Activated naive CD8-positive, alpha-beta T cell (primary cell): ENCODE data around the gene UGT8.
"Not testable (repeated sequence)": the region's sequence is repeated elsewhere in the genome, so short reads cannot be mapped to it uniquely, and the experiment has no call there.

Experiments used
- H3K27ac Mint-ChIP-seq: one replicate; pipeline ENCODE4 v1.8.0; 2021; ENCODE audit warnings: mixed read lengths
- H3K27me3 Mint-ChIP-seq: one replicate; pipeline ENCODE4 v1.8.0; 2021; ENCODE audit warnings: mixed read lengths
- H3K36me3 Mint-ChIP-seq: one replicate; pipeline ENCODE4 v1.8.0; 2021; ENCODE audit warnings: mixed read lengths
- H3K4me1 Mint-ChIP-seq: one replicate; pipeline ENCODE4 v1.8.0; 2021; ENCODE audit warnings: low read depth, mixed read lengths
- H3K4me3 Mint-ChIP-seq: one replicate; pipeline ENCODE4 v1.8.0; 2021; ENCODE audit warnings: mild to moderate bottlenecking, mixed read lengths
- H3K9me3 Mint-ChIP-seq: one replicate; pipeline ENCODE4 v1.8.0; 2021; ENCODE audit warnings: low read depth, mixed read lengths

UGT8 gene

GRCh38 chr4:114653675-114654074, 55.1 kb downstream of the UGT8 start:
- peaks cover 7% of the 10 kb centered on the region for H3K27me3 Mint-ChIP-seq
- no peak overlapping the region for H3K4me3 Mint-ChIP-seq
- H3K27ac Mint-ChIP-seq: no peak overlapping the region
- no peaks in the 10 kb centered on the region for H3K4me1 Mint-ChIP-seq
- no peaks in the 10 kb centered on the region for H3K9me3 Mint-ChIP-seq
- H3K36me3 Mint-ChIP-seq: no peaks in the 10 kb centered on the region

GRCh38 chr4:114654592-114654991, 56.0 kb downstream of the UGT8 start:
- no peak overlapping the region for H3K27ac Mint-ChIP-seq
- no peak overlapping the region for H3K4me3 Mint-ChIP-seq
- no peaks in the 10 kb centered on the region for H3K9me3 Mint-ChIP-seq
- H3K36me3 Mint-ChIP-seq: no peaks in the 10 kb centered on the region
- peaks cover 11% of the 10 kb centered on the region for H3K27me3 Mint-ChIP-seq
- H3K4me1 Mint-ChIP-seq: no peaks in the 10 kb centered on the region

GRCh38 chr4:114658179-114658578, 59.6 kb downstream of the UGT8 start:
- Mint-ChIP-seq H3K36me3 (no peaks in the 10 kb centered on the region), H3K4me1 (no peaks in the 10 kb centered on the region), H3K9me3 (no peaks in the 10 kb centered on the region), H3K27me3 (peaks cover 11% of the 10 kb centered on the region), H3K27ac (no peak overlapping the region), H3K4me3 (no peak overlapping the region)

GRCh38 chr4:114658776-114659175, 60.2 kb downstream of the UGT8 start:
- Mint-ChIP-seq H3K27ac (no peak overlapping the region), H3K36me3 (no peaks in the 10 kb centered on the region), H3K27me3 (peaks cover 11% of the 10 kb centered on the region), H3K4me1 (no peaks in the 10 kb centered on the region), H3K9me3 (no peaks in the 10 kb centered on the region), H3K4me3 (no peak overlapping the region)

GRCh38 chr4:114659386-114660008, 60.9 kb downstream of the UGT8 start:
- no peak overlapping the region for H3K27ac Mint-ChIP-seq
- H3K27me3 Mint-ChIP-seq: peaks cover 12% of the 10 kb centered on the region
- no peaks in the 10 kb centered on the region for H3K9me3 Mint-ChIP-seq
- no peak overlapping the region for H3K4me3 Mint-ChIP-seq
- no peaks in the 10 kb centered on the region for H3K4me1 Mint-ChIP-seq
- H3K36me3 Mint-ChIP-seq: no peaks in the 10 kb centered on the region

GRCh38 chr4:114663083-114663482, 64.5 kb downstream of the UGT8 start:
- Mint-ChIP-seq H3K36me3 (no peaks in the 10 kb centered on the region), H3K9me3 (no peaks in the 10 kb centered on the region), H3K4me1 (no peaks in the 10 kb centered on the region), H3K27me3 (peaks cover 14% of the 10 kb centered on the region), H3K4me3 (no peak overlapping the region), H3K27ac (no peak overlapping the region)

- Mint-ChIP-seq H3K27ac (no peak overlapping the region), H3K36me3 (no peaks in the 10 kb centered on the region), H3K9me3 (no peaks in the 10 kb centered on the region), H3K4me3 (no peak overlapping the region), H3K27me3 (peaks cover 16% of the 10 kb centered on the region), H3K4me1 (no peaks in the 10 kb centered on the region)
Observed at GRCh38 chr4:114668577-114668976, 70.0 kb downstream of the UGT8 start.

- not testable (repeated sequence) for H3K27ac Mint-ChIP-seq
- H3K27me3 Mint-ChIP-seq: peaks cover 15% of the 10 kb centered on the region
Observed at GRCh38 chr4:114670733-114671132, 72.1 kb downstream of the UGT8 start.

GRCh38 chr4:114673306-114673705, 74.7 kb downstream of the UGT8 start:
- H3K4me1 Mint-ChIP-seq: no peaks in the 10 kb centered on the region
- no peak overlapping the region for H3K27ac Mint-ChIP-seq
- no peaks in the 10 kb centered on the region for H3K36me3 Mint-ChIP-seq
- H3K4me3 Mint-ChIP-seq: no peak overlapping the region
- H3K27me3 Mint-ChIP-seq: peaks cover 8% of the 10 kb centered on the region
- H3K9me3 Mint-ChIP-seq: no peaks in the 10 kb centered on the region

More at GRCh38 chr4:114670733-114671132, 72.1 kb downstream of the UGT8 start:
- H3K36me3 Mint-ChIP-seq, H3K4me3 Mint-ChIP-seq, H3K4me1 Mint-ChIP-seq, H3K9me3 Mint-ChIP-seq: not testable (repeated sequence)

- Mint-ChIP-seq H3K4me1 (no peaks in the 10 kb centered on the region), H3K27ac (no peak overlapping the region), H3K4me3 (no peak overlapping the region), H3K9me3 (no peaks in the 10 kb centered on the region), H3K36me3 (no peaks in the 10 kb centered on the region), H3K27me3 (peaks cover 8% of the 10 kb centered on the region)
Observed at GRCh38 chr4:114674080-114674479, 75.5 kb downstream of the UGT8 start.

- peaks cover 3% of the 10 kb centered on the region for H3K27me3 Mint-ChIP-seq
- H3K4me1 Mint-ChIP-seq: no peaks in the 10 kb centered on the region
- H3K36me3 Mint-ChIP-seq: no peaks in the 10 kb centered on the region
- H3K27ac Mint-ChIP-seq: no peak overlapping the region
- H3K4me3 Mint-ChIP-seq: no peak overlapping the region
- H3K9me3 Mint-ChIP-seq: no peaks in the 10 kb centered on the region
Observed at GRCh38 chr4:114677346-114677979, 78.9 kb downstream of the UGT8 start.

GRCh38 chr4:114684462-114684861, 85.9 kb downstream of the UGT8 start:
- no peaks in the 10 kb centered on the region for H3K9me3 Mint-ChIP-seq
- no peaks in the 10 kb centered on the region for H3K36me3 Mint-ChIP-seq
- no peak overlapping the region for H3K4me3 Mint-ChIP-seq
- no peaks in the 10 kb centered on the region for H3K4me1 Mint-ChIP-seq
- H3K27ac Mint-ChIP-seq: no peak overlapping the region
- peaks cover 4% of the 10 kb centered on the region for H3K27me3 Mint-ChIP-seq

GRCh38 chr4:114688059-114688458, 89.5 kb downstream of the UGT8 start:
- H3K4me3 Mint-ChIP-seq: no peak overlapping the region
- H3K27me3 Mint-ChIP-seq: peaks cover 7% of the 10 kb centered on the region
- no peaks in the 10 kb centered on the region for H3K36me3 Mint-ChIP-seq

GRCh38 chr4:114690571-114690970, 92.0 kb downstream of the UGT8 start:
- H3K27ac Mint-ChIP-seq: no peak overlapping the region
- no peaks in the 10 kb centered on the region for H3K36me3 Mint-ChIP-seq
- H3K27me3 Mint-ChIP-seq: peaks cover 7% of the 10 kb centered on the region
- H3K9me3 Mint-ChIP-seq: no peaks in the 10 kb centered on the region
- no peak overlapping the region for H3K4me3 Mint-ChIP-seq
- no peaks in the 10 kb centered on the region for H3K4me1 Mint-ChIP-seq

More at GRCh38 chr4:114688059-114688458, 89.5 kb downstream of the UGT8 start:
- no peaks in the 10 kb centered on the region for H3K9me3 Mint-ChIP-seq
- H3K4me1 Mint-ChIP-seq: no peaks in the 10 kb centered on the region
- no peak overlapping the region for H3K27ac Mint-ChIP-seq

- Mint-ChIP-seq H3K4me1 (no peaks in the 10 kb centered on the region), H3K27ac (no peak overlapping the region), H3K4me3 (no peak overlapping the region), H3K36me3 (no peaks in the 10 kb centered on the region), H3K27me3 (peaks cover 7% of the 10 kb centered on the region), H3K9me3 (no peaks in the 10 kb centered on the region)
Observed at GRCh38 chr4:114691865-114692264, 93.3 kb downstream of the UGT8 start.

GRCh38 chr4:114692958-114693357, 94.4 kb downstream of the UGT8 start:
- Mint-ChIP-seq H3K36me3 (no peaks in the 10 kb centered on the region), H3K9me3 (no peaks in the 10 kb centered on the region), H3K4me1 (no peaks in the 10 kb centered on the region), H3K27me3 (peaks cover 7% of the 10 kb centered on the region), H3K4me3 (no peak overlapping the region), H3K27ac (no peak overlapping the region)
